Right lung (tissue), 5 donors: ENCODE measurements around the gene TEX13A. TPM values are rescaled to one million over a fixed set of nuclear protein-coding genes. Genes with fewer than 3 reads are reported as not detected.

ENCODE experiments used
- DNase-seq, 2 donors: peaks; one replicate each; pipeline ENCODE4 v3.0.0-alpha.2; 2013
- polyA plus RNA-seq, 5 donors: library from polyadenylated mRNA; unstranded; fragments of 120-200 nt; gene quantifications; one replicate each; pipeline versions ENCODE4 v1.2.1 to v1.2.3, GENCODE V29; 2013; ENCODE audit warnings: inconsistent platforms in 1 of 5, low replicate concordance in 1 of 5; ENCODE audit not compliant: insufficient read length in 5 of 5, insufficient read depth in 1 of 5

The TEX13A gene
- polyA plus RNA-seq, 5 donors, result not detected

DNA sequence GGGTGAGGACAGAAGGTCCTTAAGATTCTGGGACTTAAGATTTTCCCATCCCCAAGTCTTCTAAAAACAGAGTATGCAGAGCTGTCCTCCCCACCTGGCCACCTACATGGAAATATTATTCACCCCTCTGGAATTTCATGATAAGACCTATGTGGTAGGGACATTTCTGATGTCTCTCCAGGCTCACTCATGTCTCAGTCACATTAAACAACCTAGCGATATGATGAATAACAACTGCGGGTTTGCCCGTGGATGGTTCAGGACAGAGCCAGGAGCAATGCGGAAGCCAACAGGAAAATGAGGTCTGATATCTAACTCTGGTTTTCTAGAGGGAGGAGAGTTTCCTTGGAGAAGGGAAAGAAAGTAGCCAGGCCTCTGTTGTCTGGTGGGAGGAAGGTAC is 47.4 kb downstream of the TEX13A start:
- DNase-seq, result no peak
